Stimulated activated CD8-positive, alpha-beta memory T cell treated with anti-CD3 and anti-CD28 coated beads, Interleukin-7, amount 100 ng/mL, for 48 hours (primary cell): ENCODE measurements around the gene ARIH2.

Experiments used
- DNase-seq, 2 donors: peaks; one replicate each; pipeline ENCODE4 v3.0.0-alpha.2; 2020; ENCODE audit warnings: low read depth in 1 of 2; ENCODE audit errors: extremely low read depth in 1 of 2

The ARIH2 gene

DNA sequence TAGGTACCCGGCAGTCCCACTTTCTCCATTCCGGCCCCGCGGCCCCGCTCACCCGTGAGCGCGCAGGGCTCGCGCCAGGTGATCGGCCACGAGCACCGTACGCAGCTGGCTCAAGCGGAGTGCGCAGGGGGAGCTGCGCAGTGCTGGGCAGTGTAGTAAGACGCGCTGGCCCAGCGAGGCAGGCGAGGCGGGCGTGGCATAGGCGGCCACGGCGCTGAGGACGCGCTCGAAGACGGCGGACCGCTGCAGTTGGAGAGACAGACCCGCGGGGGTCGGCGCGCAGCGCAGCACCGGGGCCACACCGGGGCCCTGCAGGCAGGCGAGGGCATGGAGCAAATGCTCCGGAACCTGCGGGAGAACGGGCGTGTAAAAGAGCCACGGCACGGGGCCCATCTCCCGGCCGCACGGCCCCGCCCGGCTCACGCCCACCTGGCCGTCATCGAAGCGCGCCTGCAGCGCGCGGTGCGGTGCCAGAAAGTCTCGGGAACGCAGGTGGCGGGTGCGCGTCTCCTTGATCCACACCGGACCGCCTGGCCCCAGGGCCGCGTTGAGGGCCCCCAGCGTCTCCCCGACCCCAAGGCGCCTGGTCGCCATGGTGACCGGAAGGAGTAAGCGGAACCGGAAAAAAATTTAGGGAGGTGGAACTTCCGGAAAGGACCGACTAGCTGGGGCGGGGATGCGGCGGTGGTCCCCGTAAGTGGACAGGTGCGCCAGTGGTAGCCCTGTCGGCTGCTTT is 99.5 kb downstream of the ARIH2 start, which contains the start of gene DALRD3:
DALRD3 (minus strand) TSS at position 610 of the 736 bp plus-strand sequence; CDS start at position 594, 16 bp downstream.
- peak in 1 of 2 donors; percentile 45 for DNase-seq

DNA sequence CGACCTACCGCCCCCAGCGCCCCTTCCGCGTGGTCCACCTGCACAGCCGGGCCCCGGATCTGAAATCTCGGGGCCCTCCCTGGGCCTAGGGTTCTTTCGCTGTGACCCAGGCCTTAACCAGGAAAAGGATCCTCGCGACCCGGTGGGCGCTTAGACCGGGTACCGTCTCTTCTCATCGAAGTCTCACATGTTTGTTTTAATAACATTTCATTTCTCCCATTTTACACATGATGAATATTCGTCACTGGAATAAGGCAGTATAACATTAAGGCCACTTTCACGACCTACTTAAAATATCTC is 100.0 kb downstream of the ARIH2 start:
- no peak for DNase-seq

DNA sequence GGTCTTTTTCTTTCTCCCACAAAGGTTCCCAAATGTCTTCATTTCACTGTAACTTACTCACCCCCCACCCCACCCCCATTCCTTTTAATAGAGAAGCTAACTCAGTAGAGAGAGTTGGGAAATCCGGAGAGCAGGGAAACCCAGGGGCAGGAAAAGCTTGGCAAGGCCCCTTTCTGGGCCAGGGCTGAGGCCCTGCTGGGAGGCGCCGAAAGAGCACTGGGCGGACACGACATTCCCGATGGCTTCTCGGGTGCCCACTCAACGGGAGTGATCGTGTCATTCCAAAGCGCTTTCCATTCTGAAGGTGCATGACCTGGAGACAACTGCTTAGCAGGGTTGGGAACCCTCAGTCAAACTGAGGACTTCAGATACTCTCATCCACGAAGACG is 101.3 kb downstream of the ARIH2 start:
- no peak for DNase-seq

DNA sequence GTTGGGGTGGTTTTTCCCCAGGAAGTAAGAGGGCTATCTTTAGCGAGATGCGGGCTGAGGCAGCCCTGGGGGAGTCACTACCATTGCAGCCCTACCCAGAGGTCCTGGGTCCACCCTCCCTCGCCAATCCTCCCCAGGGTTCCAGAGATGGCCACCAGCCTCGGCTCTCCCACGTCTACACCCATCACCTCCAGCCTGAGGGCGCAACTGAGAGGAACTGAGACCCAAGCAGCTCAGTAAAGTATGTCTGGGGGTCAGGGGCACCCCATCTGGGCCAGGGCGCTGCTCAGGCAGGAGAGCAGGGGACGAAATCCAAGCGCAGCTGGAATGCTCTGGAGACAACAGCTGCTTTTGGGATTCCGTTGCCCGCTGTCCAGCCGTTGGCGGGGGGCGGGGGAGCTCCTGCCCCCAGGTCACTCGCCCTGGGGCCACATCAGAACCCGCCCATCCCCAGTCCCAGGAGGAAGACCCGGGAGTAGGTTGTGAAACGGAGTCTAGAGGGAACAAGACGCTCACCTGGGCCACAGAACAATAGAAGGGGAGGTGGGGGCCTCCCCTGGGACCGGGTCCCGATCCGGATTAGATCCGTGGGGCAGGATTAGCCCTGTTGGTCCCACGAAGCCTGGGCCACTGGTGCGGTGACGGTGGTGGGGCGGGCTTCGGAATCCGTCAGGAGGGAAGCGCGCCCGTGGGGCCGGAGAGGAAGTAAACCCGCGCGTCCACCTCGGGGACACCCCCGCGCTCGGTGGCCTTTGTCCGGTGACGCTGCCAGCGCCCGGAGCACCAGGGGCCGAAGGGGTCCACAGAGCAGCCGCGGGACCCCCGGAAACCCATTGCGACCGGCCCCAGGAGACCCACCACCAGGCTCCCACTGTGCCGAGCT is 101.9 kb downstream of the ARIH2 start:
- no peak for DNase-seq

DNA sequence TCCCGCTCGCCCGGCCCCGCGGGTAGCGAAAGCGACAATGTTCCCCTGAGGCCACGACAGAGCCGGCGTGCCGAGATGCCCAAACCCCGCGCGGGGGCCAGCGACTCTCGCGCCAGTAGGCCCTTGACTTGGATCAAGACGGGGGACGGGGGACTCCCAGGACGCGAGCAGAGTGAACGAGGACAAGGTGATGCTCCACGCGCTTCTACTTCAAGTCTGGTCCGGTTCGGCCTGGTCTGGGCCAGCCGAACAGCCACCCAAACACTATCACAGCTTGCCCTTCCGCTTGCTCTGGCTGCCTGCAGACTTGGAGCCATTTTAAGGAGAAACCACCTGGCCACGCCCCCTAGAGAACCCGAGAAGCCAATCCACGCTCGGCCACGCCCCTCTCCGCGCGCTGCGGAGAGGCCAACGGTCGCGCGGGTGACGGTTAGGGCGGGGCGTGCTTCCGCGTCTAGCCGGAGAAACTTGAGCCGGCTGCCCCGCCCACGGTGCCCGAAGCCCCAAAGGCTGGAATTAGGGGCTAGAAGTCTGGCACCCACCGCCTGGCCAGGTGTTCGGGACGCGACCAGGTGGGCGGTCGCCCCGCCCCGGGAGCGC is 102.7 kb downstream of the ARIH2 start:
- DNase-seq = peak; percentile 97 to 99

DNA sequence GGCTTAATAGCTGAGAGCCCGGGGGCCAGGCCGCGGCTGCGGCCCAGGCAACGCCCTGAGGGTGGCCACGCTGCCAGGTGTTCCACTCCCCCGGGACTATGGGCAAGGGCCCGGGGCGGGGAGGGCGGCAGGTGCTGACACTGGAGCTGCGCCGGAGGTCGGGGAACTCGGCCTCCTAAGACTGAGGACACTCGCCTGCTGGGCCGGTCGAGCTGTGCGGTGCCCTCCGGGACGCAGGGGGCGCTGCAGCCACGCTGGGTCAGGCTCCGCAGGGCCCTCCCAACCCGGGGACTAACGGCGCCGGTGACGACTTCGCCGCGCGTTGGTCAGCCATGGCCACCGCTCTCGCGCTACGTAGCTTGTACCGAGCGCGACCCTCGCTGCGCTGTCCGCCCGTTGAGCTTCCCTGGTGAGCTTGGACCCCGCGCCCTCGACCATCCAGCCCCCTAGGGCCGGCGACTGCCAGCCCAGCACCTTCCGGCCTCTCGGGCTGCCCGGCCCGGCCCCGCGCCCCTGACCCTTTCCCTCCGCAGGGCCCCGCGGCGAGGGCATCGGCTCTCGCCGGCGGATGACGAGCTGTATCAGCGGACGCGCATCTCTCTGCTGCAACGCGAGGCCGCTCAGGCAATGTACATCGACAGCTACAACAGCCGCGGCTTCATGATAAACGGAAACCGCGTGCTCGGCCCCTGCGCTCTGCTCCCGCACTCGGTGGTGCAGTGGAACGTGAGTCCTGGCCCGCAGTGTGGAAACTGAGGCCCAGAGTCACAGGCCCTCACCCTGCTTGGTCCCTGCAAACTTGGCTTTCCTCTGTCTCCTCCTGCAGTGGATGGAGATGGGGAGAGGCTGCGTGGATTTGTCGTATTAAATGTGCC is 103.4 kb downstream of the ARIH2 start, which contains the start of gene NDUFAF3:
NDUFAF3 (plus strand) TSS at position 309 of the 875 bp plus-strand sequence; CDS start at position 333, 24 bp downstream.
- DNase-seq = peak; percentile 86 to 88

DNA sequence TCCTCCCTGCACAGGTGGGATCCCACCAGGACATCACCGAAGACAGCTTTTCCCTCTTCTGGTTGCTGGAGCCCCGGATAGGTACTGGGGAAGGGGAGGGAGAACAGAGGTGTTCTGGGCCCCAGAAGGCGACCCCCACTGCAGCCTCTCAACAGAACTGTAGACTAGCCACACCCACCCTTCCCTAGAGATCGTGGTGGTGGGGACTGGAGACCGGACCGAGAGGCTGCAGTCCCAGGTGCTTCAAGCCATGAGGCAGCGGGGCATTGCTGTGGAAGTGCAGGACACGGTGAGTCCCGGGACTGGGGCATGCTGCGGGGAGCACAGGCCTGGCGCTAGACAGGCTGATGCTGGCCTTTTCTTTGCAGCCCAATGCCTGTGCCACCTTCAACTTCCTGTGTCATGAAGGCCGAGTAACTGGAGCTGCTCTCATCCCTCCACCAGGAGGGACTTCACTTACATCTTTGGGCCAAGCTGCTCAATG is 104.1 kb downstream of the ARIH2 start:
- DNase-seq = no peak

DNA sequence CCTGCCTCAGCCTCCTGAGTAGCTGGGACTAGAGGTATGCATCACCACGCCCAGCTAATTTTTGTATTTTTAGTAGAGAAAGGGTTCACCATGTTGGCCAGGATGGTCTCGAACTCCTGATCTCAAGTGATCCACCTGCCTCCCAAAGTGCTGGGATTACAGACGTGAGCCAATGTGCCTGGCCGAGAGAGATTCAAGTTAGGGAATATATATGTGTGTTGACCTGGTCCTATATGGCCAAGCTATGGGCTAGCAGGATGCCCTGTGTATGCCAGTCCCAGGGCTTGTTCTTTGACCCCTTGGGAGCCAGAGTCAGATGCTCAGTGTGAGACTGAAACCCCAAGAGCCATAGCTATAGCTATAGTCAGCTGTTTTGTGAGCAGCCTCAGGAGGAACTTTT is 105.1 kb downstream of the ARIH2 start:
- no peak for DNase-seq

DNA sequence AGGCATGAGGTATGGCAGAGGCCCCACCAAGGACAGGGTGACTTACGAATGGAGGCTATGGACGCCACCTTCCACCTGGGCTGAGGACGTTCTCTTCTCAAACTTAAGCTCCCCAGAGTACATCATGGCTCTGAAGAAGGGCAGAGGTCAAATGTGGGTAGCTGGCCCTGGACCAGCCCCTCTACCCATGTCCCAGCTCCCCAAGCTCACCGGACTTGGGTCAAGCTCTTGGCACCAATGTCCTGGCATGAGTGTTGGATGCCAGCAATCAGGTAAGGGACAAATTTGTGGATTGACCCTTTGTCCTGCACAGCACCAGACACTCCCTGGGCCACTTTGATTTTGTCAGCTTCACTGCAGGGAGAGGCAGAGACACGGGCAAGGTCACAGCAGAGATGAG is 105.8 kb downstream of the ARIH2 start:
- DNase-seq = no peak

DNA sequence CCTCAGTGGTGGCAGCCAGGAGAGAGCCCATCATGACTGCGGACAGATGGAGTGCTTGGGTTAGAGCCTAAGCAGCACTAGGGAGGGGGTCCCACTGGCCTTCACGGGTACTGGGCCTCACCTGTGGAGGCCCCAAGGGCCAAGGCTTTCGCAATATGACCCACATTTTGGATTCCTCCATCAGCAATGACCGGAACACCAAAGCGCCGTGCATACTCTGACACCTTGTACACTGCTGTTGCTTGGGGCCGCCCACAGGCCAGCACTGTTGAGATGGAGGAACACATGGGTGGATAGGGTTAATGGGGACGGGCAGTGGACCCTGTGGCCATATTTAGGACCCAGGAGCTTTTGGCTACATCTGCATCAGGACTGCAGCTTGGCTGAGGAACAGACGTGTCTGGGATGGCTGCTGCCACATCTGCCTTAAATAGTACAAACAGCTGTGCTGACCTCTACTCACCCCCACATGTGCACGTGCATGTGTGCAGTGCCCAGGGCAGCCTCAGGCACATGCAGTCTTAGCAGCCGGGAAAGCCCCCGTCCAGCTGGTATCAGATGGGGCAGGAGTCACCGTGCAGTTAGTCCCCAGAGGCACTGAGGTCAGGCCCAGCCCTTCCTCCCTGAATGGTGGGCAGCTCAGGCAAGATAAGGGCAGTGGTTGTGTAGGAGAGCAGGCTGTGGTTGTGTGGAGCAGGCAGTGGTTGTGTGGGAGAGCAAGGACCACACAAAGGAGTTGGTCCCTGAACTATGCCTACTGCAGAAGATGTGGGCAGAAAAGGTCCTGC is 106.6 kb downstream of the ARIH2 start:
- no peak for DNase-seq

DNA sequence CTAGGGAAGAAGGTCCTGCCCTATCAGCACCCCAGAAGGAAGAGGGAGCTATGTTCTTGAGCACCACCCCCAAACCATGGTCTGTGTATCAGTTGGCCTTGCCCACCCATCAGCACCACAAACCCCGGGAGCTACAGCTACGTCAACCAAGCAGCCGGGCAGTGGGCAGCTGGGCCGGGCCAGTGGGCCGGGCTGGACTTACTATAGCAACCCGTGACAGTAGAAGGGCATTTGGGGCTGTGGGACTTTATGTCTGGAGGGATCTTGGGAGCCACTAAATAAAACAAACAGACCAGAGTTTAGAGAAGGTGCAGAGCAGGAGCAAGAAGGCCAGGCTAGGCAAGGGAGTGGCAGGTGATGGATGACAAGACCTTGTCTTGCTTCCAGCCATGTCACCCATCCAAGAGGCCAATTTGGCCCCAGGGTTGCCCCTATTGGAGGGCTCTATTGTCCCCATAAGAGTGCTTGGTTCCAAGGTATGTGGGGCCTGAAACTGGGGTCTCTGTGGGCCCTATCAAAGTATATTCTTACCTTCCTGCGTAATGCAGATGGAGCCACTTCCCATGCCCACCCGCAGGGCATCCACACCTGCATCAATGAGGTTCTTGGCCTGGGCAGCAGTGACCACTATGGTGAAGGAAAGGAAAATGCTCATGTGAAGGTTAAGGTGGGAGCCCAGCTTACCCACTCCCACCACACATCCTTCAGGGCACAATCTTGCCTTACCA is 107.3 kb downstream of the ARIH2 start:
- no peak for DNase-seq

DNA sequence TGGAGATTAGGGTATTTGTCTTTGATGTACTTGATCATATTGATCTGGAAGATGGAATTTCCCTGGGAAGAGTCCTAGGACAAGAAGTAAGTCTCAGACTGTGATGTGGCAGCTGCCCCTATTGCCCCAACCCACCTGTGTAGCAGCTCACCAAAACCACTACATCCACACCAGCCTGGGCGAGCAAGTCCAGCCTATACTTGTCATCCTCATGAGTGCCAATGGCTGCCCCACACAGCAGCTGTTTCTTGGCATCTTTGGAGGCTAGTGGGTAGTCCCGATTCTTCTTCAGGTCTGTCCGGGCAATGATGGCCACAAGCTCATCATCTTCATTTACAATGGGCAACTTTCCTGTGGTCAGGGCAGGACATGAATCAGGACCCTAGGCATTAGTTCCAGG is 107.9 kb downstream of the ARIH2 start:
- no peak for DNase-seq

DNA sequence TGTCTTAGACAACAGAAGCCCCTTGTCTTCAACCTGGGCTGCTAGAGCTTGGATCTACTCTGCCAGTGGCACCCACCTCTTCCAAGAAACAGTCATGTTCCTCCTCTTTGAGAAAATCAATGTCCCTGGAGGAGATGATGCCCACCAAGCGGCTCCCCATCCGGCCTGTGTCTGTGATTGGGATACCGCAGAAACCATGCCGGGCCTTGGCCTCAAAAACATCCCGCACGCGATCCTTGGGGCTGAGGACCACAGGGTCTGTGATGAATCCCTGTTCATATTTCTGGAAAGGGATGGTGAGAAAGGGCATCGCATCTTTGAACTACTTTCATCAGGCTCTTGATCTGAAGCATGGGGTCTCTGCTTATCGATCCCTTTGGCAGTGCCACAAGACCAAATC is 109.0 kb downstream of the ARIH2 start:
- DNase-seq = no peak

DNA sequence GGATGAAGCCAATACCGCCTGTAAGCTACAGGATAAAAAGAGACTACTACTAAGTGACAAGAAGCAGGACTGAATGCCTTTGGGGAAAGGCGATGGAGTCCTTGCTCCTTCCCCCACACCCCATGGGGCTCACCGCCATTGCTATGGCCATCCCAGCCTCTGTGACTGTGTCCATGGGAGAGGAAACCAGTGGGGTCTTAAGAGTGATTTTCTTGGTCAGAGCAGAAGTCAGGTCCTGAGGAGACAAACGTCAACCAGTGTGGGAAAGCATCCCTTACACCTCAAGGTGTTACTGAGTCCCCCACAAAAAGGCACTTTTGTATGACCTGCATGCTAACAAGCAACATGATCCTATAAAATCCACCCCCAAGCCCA is 109.6 kb downstream of the ARIH2 start:
- no peak for DNase-seq

DNA sequence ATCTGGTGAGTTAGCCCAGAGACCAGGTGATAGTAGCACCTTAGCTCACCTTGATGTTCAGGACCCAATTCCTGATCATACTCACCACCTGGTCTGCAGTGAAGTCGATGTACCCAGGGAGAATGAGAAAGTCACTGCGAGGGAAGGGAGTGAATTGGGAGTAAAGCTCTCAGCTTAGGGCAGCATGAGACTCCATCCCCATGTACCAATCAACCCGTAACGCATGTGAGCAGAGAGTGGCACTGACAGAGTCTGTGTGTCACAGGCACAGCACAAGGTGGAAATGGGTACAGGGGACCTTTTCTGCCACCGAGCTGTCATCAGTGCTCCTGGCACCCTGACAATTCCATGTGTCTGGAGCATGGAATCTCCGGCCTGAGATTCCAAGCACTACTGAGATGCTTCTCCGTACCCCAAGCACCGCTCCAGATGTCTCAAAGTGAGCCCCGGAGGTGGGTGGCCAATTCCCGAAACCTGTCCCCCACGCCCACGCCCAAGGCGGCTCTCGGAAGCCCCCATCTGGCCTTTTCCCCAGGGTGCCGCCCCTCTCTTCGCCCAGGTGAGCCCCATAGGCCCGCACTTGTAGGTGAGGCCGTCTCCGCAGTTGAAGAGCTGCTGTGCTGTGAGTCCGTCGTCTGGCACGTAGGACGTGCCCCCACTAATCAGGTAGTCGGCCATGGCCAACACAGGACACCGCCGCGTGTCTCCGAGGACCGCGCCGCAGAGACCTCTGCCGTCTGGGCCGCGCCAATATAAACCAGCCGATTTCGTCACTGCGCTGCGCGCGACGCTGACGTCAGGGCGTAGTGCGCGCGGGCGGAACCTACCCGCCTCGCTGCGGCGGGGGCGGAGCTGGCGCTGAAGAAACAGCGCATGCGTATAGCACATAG is 110.3 kb downstream of the ARIH2 start, which contains the start of gene IMPDH2:
IMPDH2 (minus strand) TSS at position 726 of the 890 bp plus-strand sequence; CDS start at position 678, 48 bp downstream.
- peak; percentile 83 to 86 for DNase-seq

DNA sequence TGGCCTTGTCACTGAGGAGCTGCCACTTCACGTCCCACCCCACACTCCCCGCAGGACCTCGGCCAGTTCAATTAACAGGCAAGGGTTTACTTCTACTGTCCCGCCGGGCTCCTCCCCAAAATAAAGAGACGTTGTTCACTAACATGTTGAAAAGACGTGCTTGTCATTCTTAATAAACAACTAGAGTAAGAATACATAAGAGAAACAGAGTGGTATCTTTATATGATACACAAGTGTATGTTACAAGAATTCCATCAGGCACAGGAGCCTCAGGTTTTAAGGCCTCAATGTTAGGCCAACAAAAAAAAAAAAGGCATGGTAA is 110.9 kb downstream of the ARIH2 start:
- no peak for DNase-seq

DNA sequence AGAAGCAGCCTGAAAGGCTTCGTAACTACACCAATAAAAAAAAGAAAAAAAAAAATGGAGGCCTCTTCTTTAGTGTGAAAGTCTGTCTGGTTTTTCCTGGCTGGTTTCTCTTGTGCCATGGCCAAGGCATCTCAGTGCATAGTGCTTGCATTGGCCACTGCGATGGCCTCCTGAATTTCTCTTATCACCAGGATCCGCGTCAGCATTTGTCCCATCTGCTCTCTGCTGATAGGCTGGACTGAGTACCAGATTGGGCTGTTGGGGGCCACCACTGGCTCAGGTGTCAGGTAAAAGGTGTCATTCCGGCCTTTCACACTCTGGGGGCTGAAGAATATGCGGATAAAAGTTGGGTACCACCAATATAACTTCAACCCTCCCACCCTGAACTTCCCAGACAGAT is 111.7 kb downstream of the ARIH2 start:
- no peak for DNase-seq

DNA sequence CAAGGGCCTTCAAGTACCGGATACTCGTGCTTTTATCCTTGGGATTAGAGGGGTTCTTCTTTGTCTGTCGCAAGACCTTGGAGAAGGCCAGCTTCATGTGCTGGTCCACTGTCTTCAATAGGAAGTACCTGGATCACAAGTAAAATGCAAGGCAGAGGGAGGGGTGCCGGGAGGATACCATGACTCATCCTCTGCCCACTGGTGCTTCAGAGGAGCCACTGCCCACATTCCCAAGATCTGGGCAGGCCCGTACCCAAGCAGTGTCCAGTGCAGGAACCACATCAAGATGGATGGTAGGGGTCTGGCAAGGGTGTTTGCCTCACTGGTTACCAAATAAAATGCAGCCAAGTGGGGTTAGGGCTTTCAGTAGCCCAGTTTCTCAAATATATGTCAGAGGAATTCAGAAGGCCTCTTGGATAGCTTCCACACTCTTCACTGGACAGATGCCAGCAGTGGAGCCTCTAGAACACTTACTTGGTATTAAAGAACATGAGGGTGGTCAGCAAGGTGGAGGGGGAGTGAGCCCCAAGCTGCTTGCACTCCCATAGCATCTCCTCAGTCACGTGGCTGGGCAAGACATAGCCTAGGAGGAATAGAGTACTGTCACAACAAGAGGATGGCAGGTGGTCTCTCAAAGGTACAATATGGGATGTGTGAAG is 114.1 kb downstream of the ARIH2 start:
- DNase-seq = no peak
